Adrenal gland (tissue), 5 donors: ENCODE results near the gene PRKCZ.

Experiments
- POLR2A ChIP-seq, 2 donors: fragments of 450-650 bp; IDR thresholded peaks; one replicate each; pipeline ENCODE4 v1.6.1; 2017; ENCODE audit warnings: antibody characterized with exemption in 2 of 2, mild to moderate bottlenecking in 2 of 2, moderate library complexity in 1 of 2
- TF ChIP-seq, protein P1 (sequence below), 6 experiments: fragments of 450-650 bp in 4 of 6; fragments of 200-600 bp in 2 of 6; sonication (generic) in 1 of 6; IDR thresholded peaks; 1 replicate in 5 of 6; 2 replicates in 1 of 6; pipeline versions ENCODE4 v1.5.1 to v1.8.0; 2016 to 2021; ENCODE audit warnings: antibody characterized with exemption in 6 of 6, mild to moderate bottlenecking in 2 of 6, moderate library complexity in 1 of 6
- donor health status: DM: no; HTN: no; CAD: no.

DNA sequence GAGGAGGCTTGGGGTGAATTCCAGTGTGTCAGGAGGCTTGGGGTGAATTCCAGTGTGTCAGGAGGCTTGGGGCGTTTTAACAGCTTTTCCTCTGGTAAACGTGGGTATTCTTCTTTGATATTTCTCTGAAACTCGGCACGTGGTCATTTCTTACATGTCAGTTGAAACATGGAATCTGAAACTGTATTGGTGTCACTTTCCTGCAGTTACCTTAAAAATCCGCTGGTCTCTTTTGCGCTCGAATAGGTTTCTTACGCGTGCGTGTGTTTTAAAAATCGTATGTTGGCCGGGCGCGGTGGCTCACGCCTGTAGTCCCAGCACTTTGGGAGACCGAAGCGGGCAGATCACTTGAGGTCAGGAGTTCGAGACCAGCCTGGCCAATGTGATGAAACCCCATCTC is 33.5 kb downstream of the PRKCZ start:
- TF ChIP-seq, protein P1, sequence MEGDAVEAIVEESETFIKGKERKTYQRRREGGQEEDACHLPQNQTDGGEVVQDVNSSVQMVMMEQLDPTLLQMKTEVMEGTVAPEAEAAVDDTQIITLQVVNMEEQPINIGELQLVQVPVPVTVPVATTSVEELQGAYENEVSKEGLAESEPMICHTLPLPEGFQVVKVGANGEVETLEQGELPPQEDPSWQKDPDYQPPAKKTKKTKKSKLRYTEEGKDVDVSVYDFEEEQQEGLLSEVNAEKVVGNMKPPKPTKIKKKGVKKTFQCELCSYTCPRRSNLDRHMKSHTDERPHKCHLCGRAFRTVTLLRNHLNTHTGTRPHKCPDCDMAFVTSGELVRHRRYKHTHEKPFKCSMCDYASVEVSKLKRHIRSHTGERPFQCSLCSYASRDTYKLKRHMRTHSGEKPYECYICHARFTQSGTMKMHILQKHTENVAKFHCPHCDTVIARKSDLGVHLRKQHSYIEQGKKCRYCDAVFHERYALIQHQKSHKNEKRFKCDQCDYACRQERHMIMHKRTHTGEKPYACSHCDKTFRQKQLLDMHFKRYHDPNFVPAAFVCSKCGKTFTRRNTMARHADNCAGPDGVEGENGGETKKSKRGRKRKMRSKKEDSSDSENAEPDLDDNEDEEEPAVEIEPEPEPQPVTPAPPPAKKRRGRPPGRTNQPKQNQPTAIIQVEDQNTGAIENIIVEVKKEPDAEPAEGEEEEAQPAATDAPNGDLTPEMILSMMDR (IDR thresholded peaks at IDR 0.05): no peak
- TF ChIP-seq POLR2A (IDR thresholded peaks at IDR 0.05): no peak
